IMR-90 (cell line): ENCODE measurements around the gene CETN3. TPM values are rescaled to one million over a fixed set of nuclear protein-coding genes. Genes with fewer than 3 reads are reported as not detected.
"Not testable (repeated sequence)": the region's sequence is repeated elsewhere in the genome, so short reads cannot be mapped to it uniquely, and the experiment has no call there.

Experiments
- ATAC-seq: fragments of 200-7000 bp; cut with Tn5 transposase; 2 replicates; pipeline ENCODE4 v1.9.1; 2020; ENCODE audit warnings: low read depth, mild to moderate bottlenecking, moderate library complexity
- BruUV-seq: library from RNA; stranded (reverse); fragments of 400-500 nt; replicated peaks from 2 replicates; lab custom pipeline; 2021; lab: Mats Ljungman, UMichigan
- CTCF ChIA-PET: fragments of 300-600 bp; formaldehyde crosslinking; extraction: SDS; loops from one replicate; lab custom pipeline; 2021; ENCODE audit warnings: antibody characterized with exemption; lab: Yijun Ruan, JAX
- POLR2A ChIA-PET: fragments of 300-600 bp; sonication (Branson Sonifier 250); formaldehyde crosslinking; loops from one replicate; lab custom pipeline; 2022; ENCODE audit warnings: antibody characterized with exemption; ENCODE audit not compliant: unreplicated experiment; lab: Charles Lee
- DNase-seq: peaks from one replicate; pipeline ENCODE4 v3.0.0; 2013
- H2AFZ ChIP-seq: replicated peaks from 2 replicates; pipeline ENCODE3; 2013; ENCODE audit warnings: low read length, mild to moderate bottlenecking; ENCODE audit not compliant: poor library complexity
- H2AK5ac ChIP-seq: 2 replicates; pipeline ENCODE4 v1.6.1; 2013; ENCODE audit warnings: low read depth, low read length, inconsistent platforms
- H2AK9ac ChIP-seq: replicated peaks from 2 replicates; pipeline ENCODE3; 2013; ENCODE audit warnings: mild to moderate bottlenecking, low read depth, low read length, moderate library complexity; ENCODE audit not compliant: poor library complexity
- H2BK120ac ChIP-seq: 2 replicates; pipeline ENCODE4 v1.6.1; 2013; ENCODE audit warnings: low read depth, low read length, inconsistent platforms
- H2BK15ac ChIP-seq: 3 replicates; pipeline ENCODE4 v1.6.1; 2013; ENCODE audit warnings: low read depth, low read length, inconsistent platforms
- H2BK20ac ChIP-seq: 2 replicates; pipeline ENCODE4 v1.6.1; 2013; ENCODE audit warnings: low read depth, mild to moderate bottlenecking, inconsistent platforms, low read length, moderate library complexity
- H2BK5ac ChIP-seq: 2 replicates; pipeline ENCODE4 v1.6.1; 2013; ENCODE audit warnings: mild to moderate bottlenecking, low read depth, low read length, inconsistent platforms; ENCODE audit not compliant: poor library complexity, severe bottlenecking
- H3K14ac ChIP-seq: replicated peaks from 2 replicates; pipeline ENCODE4 v1.6.1; 2013; ENCODE audit warnings: low read depth, low read length, inconsistent platforms
- H3K18ac ChIP-seq: 2 replicates; pipeline ENCODE4 v1.6.1; 2013; ENCODE audit warnings: low read depth, low read length, control low read depth
- H3K23ac ChIP-seq: 2 replicates; pipeline ENCODE4 v1.6.1; 2013; ENCODE audit warnings: low read depth, low read length, inconsistent platforms
- H3K27ac ChIP-seq: 2 replicates; pipeline ENCODE4 v1.5.1; 2013; ENCODE audit warnings: mild to moderate bottlenecking, control low read depth, low read length; ENCODE audit not compliant: insufficient read depth
- H3K27me3 ChIP-seq: 2 replicates; pipeline ENCODE4 v1.6.1; 2013; ENCODE audit warnings: low read length; ENCODE audit not compliant: control insufficient read depth, insufficient read depth
- H3K36me3 ChIP-seq: 2 replicates; pipeline ENCODE4 v1.6.1; 2013; ENCODE audit warnings: low read length, mixed read lengths; ENCODE audit not compliant: control insufficient read depth, insufficient read depth
- H3K4ac ChIP-seq: 2 replicates; pipeline ENCODE4 v1.6.1; 2013; ENCODE audit warnings: low read depth, low read length, inconsistent platforms
- H3K4me1 ChIP-seq: 2 replicates; pipeline ENCODE4 v1.6.1; 2013; ENCODE audit warnings: low read length, mixed read lengths; ENCODE audit not compliant: control insufficient read depth, insufficient read depth
- H3K4me2 ChIP-seq: 2 replicates; pipeline ENCODE4 v1.6.1; 2013; ENCODE audit warnings: low read depth, mild to moderate bottlenecking, control low read depth, low read length, moderate library complexity
- H3K4me3 ChIP-seq: 2 replicates; pipeline ENCODE4 v1.5.1; 2013; ENCODE audit warnings: low read depth, mild to moderate bottlenecking, control low read depth, low read length, moderate library complexity; ENCODE audit not compliant: insufficient read depth
- H3K56ac ChIP-seq: 2 replicates; pipeline ENCODE4 v1.6.1; 2013; ENCODE audit warnings: low read length, inconsistent platforms; ENCODE audit not compliant: insufficient read depth; ENCODE audit errors: extremely low read depth
- H3K79me1 ChIP-seq, 2 experiments: 2 replicates each; pipeline ENCODE4 v1.6.1; 2013; ENCODE audit warnings: low read length in 2 of 2, inconsistent platforms in 1 of 2, low read depth in 1 of 2
- H3K9ac ChIP-seq: 2 replicates; pipeline ENCODE4 v1.6.1; 2013; ENCODE audit warnings: low read depth, low read length, control low read depth
- H3K9me1 ChIP-seq: 2 replicates; pipeline ENCODE4 v1.6.1; 2013; ENCODE audit warnings: low read length, inconsistent platforms; ENCODE audit not compliant: insufficient read depth
- H3K9me3 ChIP-seq: 2 replicates; pipeline ENCODE4 v1.6.1; 2013; ENCODE audit warnings: low read length; ENCODE audit not compliant: control insufficient read depth, insufficient read depth
- H4K20me1 ChIP-seq: 2 replicates; pipeline ENCODE4 v1.6.1; 2013; ENCODE audit warnings: low read length, inconsistent platforms; ENCODE audit not compliant: insufficient read depth
- H4K5ac ChIP-seq: 2 replicates; pipeline ENCODE4 v1.6.1; 2013; ENCODE audit warnings: mild to moderate bottlenecking, low read depth, low read length, control low read depth
- H4K8ac ChIP-seq, 2 experiments: 2 replicates each; pipeline ENCODE4 v1.6.1; 2013; ENCODE audit warnings: low read depth in 2 of 2, low read length in 2 of 2, control low read depth in 1 of 2, inconsistent platforms in 1 of 2
- H4K91ac ChIP-seq: 2 replicates; pipeline ENCODE4 v1.6.1; 2013; ENCODE audit warnings: low read depth, low read length, inconsistent platforms; ENCODE audit not compliant: insufficient read depth
- WGBS, 2 experiments: methylation state at CpG; one replicate each; pipeline versions ENCODE4 v1.1.5 to v1.1.7; 2013; ENCODE audit warnings: missing lambda C conversion rate in 2 of 2; ENCODE audit not compliant: insufficient read length in 1 of 2; ENCODE audit errors: extremely low coverage in 2 of 2; 5-methylcytosine and 5-hydroxymethylcytosine counted together
- dilution Hi-C: fragments of 300-500 bp; cut with HindIII; formaldehyde crosslinking; loops from one replicate; pipeline ENCODE4 v1.14.3; 2018; ENCODE audit warnings: low sequenced_read_pairs; ENCODE audit not compliant: unreplicated experiment
- in situ Hi-C: fragments of 300-500 bp; cut with MboI; formaldehyde crosslinking; loops from 3 replicates; pipeline ENCODE4 v1.14.3; 2019; ENCODE audit warnings: low sequenced_read_pairs, inconsistent platforms, mixed read lengths
- intact Hi-C: fragments of 100-400 bp; cut with micrococcal nuclease; formaldehyde crosslinking; loops from 2 replicates; pipeline ENCODE4 v1.10.0; 2022
- polyA plus RNA-seq, 3 experiments: library from polyadenylated mRNA; depleted of rRNA; stranded (reverse); fragments of >200 nt; gene quantifications; 2 replicates each; pipeline ENCODE4 v1.2.3, GENCODE V29; 2012; ENCODE audit warnings: low replicate concordance in 1 of 3
- total RNA-seq: library from RNA; depleted of rRNA; stranded (reverse); fragments of >200 nt; gene quantifications from 2 replicates; pipeline ENCODE4 v1.2.3, GENCODE V29; 2012

The CETN3 gene
- total and polyA plus RNA-seq, 2 of the 4 experiments (the other 2 are of a cell fraction), result 1.1 to 6.5 TPM

DNA sequence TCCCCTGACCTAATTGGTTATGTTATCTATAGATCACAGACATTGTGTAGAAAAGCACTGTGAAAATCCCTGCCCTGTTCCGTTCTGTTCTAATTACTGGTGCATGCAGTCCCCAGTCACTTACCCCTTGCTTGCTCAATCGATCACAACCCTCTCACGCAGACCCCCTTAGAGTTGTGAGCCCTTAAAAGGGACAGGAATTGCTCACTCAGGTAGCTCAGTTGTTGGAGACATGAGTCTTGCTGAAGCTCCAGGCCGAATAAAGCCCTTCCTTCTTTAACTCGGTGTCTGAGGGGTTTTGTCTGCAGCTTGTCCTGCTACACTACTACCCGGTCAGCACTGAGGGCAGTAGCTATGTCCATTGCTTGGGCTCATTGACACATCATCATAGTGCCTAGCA, 65.8 kb downstream of the CETN3 start:
- H2AK9ac ChIP-seq, H2BK5ac ChIP-seq, H3K4me2 ChIP-seq, H3K27ac ChIP-seq, H3K36me3 ChIP-seq, H3K56ac ChIP-seq, CTCF ChIA-PET, H3K4ac ChIP-seq, POLR2A ChIA-PET, H3K9me1 ChIP-seq, H3K18ac ChIP-seq, H4K20me1 ChIP-seq, H2AK5ac ChIP-seq, dilution Hi-C loops, H4K5ac ChIP-seq, DNase-seq, in situ Hi-C loops, H3K79me1 ChIP-seq, ATAC-seq, H4K91ac ChIP-seq, H2BK20ac ChIP-seq, H3K9me3 ChIP-seq, BruUV-seq, H2BK15ac ChIP-seq, H2BK120ac ChIP-seq, H4K8ac ChIP-seq, H3K4me1 ChIP-seq, H2AFZ ChIP-seq, H3K14ac ChIP-seq, H3K23ac ChIP-seq, H3K9ac ChIP-seq, intact Hi-C loops, H3K27me3 ChIP-seq, H3K4me3 ChIP-seq: not testable (repeated sequence)
- no CpG with 5 or more reads among the region's 6 CpGs for WGBS, 2 experiments
